Limb (tissue), 2 donors: Measurements from ENCODE around the gene NAA11.
A peak's percentile ranks its signal among the peaks of the same experiment; 100 is the strongest.
"Not testable (repeated sequence)": the region's sequence is repeated elsewhere in the genome, so short reads cannot be mapped to it uniquely, and the experiment has no call there.

ENCODE experiments used
- DNase-seq, 2 donors: peaks; one replicate each; pipeline ENCODE4 v3.0.0-alpha.2; 2016; ENCODE audit errors: extremely low spot score in 2 of 2

Gene NAA11

DNA sequence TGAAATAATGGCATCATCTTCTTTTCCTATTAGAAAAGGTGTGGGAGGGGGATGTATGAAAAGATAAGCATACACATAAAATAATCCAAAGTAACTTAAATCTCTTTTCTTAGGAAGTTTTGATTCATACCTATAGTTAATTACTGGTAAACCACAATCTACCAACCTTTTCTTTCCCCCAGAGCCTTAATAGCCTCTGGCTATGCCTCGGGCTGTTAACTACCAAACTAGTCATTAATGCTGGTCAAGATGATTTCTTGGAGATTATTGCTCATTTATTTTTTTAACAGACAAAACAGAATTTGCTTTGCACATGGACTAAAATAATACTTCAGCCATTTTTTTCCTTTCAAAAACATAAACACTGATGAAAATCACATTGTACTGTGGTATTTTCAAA lies 16.9 kb downstream of the NAA11 start:
- no peak for DNase-seq

DNA sequence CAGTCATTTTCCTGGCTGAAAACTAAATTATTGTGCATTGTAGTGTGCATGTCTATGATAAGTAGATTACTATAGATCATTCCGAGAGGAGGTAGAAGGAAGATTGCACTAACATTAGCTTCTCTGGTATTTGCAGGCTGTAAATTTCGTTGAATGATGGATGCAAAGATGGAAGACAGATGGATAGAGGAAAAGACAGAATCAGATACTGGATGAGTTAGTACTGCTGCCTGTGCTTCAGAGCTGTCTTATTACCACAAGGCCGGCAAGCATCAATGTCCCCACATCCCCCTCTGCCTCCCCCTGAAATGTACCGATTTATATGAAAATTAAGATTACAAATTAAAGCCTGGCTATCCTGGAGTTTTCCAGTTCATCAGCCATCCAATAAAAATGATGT lies 17.7 kb downstream of the NAA11 start:
- no peak for DNase-seq

DNA sequence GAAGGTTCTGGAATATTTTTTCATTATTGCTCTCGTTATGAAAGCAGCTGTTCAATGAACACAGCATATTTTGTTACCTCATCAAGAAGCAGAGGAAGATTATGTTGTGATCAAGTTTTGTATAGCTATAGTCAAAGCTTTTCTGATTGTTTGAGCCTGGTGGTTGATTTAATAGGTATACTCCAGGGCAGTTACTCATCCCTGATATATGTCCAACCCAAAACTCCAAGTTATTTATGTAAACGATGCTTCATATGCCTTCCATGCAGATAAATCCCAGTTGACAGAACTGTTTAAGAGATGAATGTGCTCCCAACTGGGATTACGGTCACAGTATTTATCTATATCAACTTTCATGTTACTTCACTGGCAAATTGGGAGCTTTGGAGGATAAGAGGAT lies 19.1 kb downstream of the NAA11 start:
- no peak for DNase-seq

DNA sequence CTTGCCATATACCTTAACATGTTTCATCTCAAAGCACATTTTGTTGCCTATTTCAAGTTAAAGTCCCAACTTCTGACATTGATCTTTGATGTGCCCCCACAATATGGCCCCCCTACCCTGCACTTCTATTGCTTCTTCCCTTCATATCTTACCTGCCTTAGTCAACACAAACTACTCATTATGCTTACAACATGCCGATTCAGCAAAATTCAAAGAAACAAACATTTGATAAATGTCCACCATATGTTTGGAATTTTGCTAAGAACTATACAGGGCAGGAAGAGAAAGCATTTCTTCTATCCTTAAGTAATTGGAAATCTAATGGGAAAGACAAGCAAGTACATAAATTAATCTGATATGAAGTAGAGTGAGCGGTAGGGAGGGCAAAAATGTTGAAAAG lies 25.6 kb downstream of the NAA11 start:
- DNase-seq: no peak

DNA sequence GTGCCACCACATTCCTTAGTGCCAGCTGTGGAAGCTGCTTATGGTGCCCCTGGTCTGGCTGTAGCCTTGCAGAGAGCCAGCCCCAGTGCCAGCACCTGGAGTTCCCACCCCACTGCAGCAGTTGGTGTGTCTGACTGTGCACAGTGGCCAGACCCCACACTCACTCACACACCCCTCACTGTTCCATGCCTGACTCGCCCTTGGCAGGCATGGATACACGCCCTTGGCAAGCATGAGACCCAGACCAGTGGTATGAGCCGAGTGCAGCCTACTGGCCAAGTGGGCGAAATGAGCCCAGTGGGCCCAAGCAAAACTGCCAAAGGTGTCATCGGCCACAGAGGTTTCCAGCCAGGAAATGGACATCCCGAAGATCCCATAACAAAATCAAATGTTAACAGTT lies 27.4 kb downstream of the NAA11 start:
- DNase-seq: no peak

DNA sequence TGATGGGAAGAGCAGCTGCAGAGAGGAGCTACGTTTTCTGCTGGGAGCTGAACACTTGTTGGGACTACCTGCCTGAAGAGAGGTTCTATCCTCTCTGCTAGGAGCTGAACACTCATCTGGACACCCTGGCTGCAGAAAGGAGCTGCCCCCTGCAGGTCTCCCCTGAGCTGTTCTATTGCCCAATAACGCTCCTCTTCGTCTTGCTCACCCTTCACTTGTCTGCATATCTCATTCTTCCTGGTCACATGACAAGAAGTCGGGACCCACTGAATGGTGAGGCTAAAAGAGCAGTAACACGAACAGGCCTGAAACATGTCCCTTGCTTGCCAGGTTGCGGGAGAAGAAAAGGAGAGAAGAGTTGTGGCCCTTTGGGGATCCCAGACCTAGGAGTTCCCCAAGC lies 27.8 kb downstream of the NAA11 start:
- no peak for DNase-seq

DNA sequence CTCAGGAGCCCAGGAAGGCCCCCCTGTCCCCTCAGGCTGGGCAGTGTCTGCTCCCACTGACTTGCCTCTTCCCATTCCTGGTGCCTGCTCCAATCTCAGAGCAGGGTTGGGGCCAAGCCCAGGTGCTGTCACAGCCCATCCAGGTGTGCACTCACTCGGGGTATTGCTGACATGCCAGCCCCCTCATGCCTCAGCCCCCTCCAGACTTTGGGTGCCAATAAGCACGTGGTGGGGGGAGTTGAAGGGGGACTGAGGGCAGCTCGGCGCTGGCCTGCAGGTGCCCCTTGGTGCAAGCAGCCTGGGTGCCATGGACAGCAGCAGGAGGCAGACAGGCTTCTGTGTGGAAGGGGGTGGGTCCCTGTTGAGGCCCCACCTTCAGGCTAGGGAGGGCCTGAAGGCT lies 28.4 kb downstream of the NAA11 start:
- DNase-seq: no peak

DNA sequence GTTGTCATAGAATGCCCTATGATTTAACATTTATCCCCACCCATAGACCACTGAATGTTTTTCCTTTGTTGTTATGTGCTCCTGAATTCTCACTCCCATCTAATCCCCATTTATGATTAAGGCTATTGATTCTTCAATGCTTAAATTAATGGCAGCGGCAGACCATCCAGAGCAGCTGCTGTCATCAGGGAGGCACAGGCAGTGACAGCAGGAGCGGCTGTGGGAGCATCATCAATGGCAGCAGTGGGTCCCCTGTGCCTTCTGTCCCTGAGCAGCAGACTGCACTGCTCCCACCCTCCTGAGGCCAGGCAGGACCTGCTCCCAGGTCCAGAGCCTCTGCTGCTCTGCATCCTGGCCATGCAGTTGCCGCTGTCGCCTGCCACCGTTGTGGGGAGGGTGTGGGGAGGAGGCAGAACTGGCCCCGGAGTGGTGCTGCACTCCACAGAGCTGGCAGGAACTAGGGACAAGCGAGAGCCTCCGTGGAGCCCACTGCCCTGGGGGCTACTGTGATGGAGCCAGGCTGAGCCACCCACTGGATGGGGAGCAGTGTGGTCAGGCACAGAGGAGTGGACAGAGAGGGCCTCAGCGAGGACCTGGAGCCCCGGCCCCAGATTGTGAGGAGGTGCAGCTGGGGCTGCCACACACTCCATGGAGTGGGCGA lies 29.0 kb downstream of the NAA11 start:
- DNase-seq: no peak

DNA sequence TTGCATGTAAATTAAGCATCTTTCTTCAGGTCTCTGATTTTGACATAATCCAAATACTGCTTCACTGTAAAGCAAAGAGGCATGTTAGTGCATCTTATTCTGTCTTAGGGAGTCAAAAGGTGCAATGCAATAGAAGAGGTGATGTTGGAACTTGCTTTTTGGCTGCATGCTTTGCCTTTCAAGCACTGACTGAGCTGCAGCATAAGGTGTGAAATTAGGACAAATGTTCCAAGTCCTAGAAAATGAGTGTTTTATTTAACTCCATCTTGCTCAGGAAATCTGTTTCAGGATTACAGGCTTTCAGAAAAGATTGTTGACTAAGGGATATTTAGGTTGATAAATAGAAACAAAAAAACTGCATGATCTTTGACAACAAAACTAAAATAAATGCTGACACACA lies 30.8 kb downstream of the NAA11 start:
- DNase-seq: no peak

DNA sequence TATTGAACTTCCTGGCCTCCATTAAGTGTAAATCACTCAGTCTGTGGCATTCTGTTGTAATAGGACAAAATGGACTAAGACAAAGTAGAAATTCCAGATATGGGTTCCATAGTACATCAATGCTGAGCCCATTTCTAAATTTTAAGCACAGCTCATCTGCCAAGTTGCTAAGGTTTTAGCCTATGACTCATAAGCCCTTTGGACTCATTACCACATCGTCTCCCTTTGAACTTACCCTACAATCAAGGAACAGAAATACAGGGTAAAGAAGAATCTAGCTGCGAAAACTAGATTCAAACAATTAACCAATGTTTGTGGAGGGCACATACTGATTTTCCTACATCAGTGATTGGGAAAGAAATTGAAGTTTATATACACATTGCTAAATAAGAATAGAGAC lies 31.8 kb downstream of the NAA11 start:
- no peak for DNase-seq

DNA sequence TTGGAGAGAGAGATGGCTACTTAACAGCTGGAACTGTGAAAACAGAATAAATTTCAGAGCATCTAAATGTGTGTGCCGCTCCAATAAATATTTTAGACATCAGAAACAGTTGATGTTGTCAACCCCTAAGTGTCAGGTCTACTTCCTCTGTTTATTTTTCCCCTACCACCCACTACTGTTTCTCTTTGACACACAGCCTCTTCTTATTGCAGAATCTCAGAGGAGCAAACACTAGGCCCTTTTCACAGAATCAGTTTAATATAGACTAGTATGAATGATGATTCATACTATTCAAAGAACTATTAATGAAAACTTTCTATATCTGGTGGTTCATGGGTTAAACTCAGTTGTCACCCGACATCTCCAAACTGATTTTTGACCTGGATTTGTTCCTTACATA lies 33.9 kb downstream of the NAA11 start:
- DNase-seq: no peak

DNA sequence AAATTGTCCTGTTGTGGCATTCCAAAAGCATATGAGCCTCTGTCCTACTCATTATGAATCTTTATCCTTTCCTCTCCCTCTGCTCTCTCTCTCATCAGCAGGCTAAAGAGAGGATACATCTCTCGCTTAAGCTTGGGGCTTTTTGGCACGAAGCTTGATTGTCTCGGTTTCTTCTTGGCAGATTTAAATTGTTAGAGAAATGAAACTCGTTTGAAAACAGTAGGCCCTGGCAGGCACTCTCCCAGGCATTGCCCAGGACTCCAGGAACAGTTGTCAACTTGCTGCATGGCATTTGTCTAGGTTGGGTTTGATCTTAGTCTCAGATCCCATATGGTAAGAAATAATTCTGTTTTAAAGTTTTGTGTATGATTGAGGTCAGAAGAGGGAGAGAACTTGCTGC lies 35.5 kb downstream of the NAA11 start:
- DNase-seq: no peak

DNA sequence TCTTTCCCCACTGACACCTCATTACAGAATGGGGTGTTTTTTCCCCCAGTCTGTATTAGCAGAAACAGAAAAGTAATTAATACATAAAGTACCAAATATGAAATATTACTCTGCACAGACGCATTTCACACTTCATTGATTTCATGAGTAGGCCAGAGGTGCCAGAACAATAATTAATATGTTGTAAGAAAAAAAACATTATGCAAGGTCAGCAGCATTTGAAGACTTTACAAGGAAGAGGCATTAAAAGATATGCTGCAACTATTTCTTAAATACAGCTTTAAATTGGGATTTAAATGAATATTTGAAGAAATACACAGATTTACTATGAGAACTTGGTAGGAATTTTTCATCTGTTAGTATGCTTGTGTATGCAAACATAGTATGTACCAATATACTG lies 37.7 kb downstream of the NAA11 start:
- no peak for DNase-seq

DNA sequence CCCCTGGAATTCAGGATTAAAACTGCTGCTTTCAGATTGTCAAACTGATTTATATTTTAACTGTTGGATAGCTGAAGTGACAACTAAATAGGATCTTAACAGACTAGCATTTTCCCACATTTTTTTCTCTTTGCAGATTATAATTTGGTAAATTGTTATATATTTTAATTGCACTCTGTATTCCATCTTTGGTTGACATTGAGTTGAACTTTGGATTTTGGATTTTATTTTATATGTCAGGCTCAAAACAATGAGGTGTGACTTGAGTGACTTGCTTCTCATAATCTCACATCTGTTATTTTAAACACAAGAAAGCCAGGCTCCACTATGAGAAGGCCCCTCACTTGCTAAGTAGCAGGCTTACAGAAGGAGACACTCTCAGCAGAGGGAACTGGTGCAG lies 38.1 kb downstream of the NAA11 start:
- no peak for DNase-seq

DNA sequence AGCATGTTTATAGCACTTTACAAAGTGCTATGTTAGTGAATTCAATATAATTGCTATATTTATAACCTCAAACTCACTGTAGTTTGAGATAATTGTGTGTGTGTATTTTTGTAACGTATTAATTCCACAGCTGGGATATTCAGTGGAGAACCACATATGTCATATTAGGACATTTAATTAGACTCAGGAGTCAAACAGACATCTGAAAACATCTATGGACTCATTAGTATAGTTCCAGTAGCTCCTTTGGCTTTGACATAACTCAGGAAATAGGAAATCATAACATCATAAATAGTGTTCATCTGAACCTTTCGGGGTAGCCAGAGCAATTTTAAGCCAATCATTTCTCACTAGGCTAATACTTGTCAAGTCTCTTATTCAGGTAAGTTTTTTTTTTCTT lies 38.8 kb downstream of the NAA11 start:
- DNase-seq: no peak

DNA sequence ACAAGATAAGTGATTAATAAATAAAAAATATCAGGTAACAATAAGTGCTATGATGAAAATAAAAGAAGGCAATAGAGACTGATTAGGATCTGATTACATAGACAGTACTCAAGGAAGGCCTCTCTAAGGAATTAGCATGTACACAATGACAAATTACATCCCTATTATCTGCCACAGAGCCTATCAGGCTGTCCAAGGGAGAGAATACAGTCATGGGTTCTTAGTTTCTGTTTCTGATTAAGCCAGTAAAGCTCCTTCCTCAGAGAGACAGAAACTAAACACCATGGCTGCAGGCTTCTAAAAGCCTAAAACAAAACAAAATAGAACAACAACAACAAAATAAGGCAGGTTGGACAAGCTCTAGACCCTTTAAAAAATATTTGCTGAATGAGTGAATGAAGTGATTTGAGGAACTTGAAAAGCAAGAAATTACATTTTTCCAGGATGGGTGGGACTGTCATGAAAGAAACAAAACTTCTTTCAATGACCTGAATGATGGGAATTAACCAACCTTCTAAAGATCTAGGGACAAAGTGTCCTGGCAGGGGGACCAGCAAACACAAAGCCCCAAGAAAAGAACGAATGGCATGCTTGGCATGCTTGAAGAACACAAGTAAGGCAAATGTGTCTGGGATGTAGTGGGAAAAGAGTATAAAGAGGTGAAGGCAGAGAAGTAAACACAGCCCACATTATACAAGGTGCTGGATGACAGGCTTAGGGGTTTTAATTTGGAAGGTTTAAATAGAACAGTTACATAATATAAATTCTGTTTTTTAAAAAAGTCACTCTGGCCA lies 44.1 kb downstream of the NAA11 start:
- DNase-seq: no peak

DNA sequence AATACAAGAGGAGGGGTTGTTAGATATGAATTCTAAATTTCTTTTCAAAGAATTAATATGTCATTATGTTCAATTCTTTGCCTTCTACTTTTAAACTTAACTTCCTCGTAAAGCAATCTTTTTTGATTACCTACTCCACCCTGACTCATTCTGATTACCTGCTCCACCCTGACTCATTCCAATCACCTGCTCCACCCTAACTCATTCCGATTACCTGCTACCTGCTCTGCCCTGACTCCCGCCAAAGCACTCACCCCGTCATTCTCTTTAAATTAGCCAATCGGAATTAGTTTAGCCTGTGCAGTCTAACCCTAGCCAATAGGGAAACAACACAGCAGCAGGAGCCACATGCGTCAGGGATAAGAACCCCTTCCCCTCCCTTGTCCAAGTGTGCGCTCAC lies 48.4 kb downstream of the NAA11 start:
- DNase-seq: not testable (repeated sequence)

DNA sequence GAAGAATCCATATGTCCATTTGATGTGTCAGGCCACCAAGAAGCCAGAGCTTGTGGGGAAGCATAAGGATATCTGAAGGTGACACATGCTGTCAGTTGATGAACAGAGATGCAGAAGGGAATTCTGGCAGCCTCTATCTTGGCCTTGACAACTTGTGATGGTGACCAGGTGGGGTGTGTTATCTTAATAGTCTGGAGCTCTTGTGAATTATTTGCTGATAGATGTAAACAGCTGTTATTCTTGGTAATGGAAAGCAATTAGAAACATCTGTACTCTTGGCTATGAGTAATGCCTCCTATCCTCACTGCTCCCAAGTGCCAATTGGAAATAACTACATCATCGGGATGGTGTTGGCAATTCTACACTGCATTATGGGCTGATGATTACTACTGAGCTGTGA lies 51.9 kb downstream of the NAA11 start:
- DNase-seq: peak in 1 of 2 donors; percentile 68

DNA sequence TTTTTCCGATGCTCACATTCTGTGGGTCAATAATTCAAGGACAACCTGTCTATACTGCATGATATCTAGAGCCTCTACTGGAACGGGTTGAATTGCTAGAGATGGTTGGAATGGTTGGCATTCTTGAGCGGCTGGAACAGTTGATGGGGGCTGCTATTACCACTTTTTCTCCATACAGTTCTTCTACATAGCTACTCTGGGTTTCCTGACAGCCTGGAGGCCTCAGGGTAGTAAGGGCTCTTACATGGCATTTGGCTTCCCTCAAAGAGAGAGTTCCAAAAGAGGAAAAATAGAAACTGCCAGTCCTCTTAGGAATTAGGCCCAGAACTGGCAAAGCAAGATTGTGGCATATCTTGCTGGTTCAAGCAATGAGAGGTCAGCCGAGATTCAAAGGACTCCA lies 53.1 kb downstream of the NAA11 start:
- no peak for DNase-seq

DNA sequence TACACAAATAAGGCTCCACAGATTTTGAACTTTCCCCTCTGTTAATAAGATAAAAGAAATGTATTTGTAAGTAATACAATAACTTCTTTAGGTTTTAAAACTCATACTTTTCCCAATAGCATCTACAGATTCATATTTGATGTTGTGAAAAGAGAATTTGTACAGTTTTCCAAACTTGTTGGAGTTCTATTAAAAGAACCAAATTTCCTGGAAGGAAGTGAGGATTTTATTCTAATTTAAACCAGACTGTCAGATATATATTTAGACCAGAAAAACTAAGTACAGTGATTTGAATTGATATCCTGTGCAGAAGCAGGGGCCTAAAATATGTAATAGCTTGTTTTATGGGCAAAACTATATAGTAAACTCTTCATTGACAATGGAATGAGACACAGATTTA lies 53.7 kb downstream of the NAA11 start:
- no peak for DNase-seq

DNA sequence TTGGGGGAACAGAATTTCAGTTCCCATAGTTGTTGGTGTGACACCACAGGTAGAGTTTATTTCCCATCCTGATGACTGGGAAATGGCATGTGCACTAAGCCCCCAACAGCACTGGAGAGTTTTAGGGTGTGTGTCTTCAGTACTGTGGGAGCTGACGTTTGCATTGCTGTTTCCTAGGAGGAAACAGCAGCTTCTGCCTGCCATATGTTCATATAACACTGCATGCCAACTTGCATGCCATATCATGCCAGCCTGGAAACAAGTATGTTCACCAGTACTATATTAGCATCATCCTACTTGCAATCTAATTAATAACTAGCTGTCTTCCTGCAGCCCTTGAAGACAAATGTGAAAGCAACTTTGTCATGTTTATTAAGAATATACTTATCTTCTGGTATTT lies 58.2 kb downstream of the NAA11 start:
- DNase-seq: no peak
